ENCODE measurements around the gene TRIP13.

The TRIP13 gene

GRCh38 chr5:964821-965220 lies 72.1 kb downstream of the TRIP13 start:
- CTCF ChIA-PET: no interaction called here
- H3K4me1 ChIP-seq (ENCODE audit: control insufficient read depth, insufficient read depth, low read length): no peaks in the 10 kb centered on the region
- no peak overlapping the region for H3K4me3 ChIP-seq (ENCODE audit: low read depth, low read length)
- POLR2A ChIA-PET: interaction anchor here (0.6 kb wide), 1 partner anchor 350 kb away, joined by 3 read pairs; no protein-coding TSS in a partner anchor
- no peaks in the 10 kb centered on the region for H3K9me3 ChIP-seq (ENCODE audit: control insufficient read depth, insufficient read depth, low read depth, low read length)
- no peak overlapping the region for H3K27ac ChIP-seq (ENCODE audit: extremely low read depth, low read depth, low read length)
- TF ChIP-seq ZFP69B (tag by site-specific recombination; IDR thresholded peaks at IDR 0.05) (no peak), PRDM2 (tag by site-specific recombination; IDR thresholded peaks at IDR 0.05; ENCODE audit: borderline replicate concordance) (no peak), ZNF391 (tag by site-specific recombination; IDR thresholded peaks at IDR 0.05; ENCODE audit: borderline replicate concordance, low read depth) (no peak), SCRT1 (tag by site-specific recombination; IDR thresholded peaks at IDR 0.05; ENCODE audit: borderline replicate concordance) (no peak), ZNF701 (tag by site-specific recombination; IDR thresholded peaks at IDR 0.05) (no peak), GLI4 (tag by site-specific recombination; IDR thresholded peaks at IDR 0.05) (no peak), ZFP3 (tag by site-specific recombination; IDR thresholded peaks at IDR 0.05; ENCODE audit: low read depth) (no peak), ZNF133 (tag by site-specific recombination; IDR thresholded peaks at IDR 0.05) (no peak), MYNN (tag by site-specific recombination; IDR thresholded peaks at IDR 0.05; ENCODE audit: borderline replicate concordance) (no peak), ZBTB17 (tag by site-specific recombination; IDR thresholded peaks at IDR 0.05) (no peak), ZBTB26 (tag by site-specific recombination; optimal IDR thresholded peaks at IDR 0.05) (no peak), ZNF214 (tag by site-specific recombination; IDR thresholded peaks at IDR 0.05; ENCODE audit: borderline replicate concordance) (no peak), ZNF707 (tag by site-specific recombination; IDR thresholded peaks at IDR 0.05) (no peak), ZNF155 (tag by site-specific recombination; IDR thresholded peaks at IDR 0.05) (no peak)
- no peaks in the 10 kb centered on the region for H3K36me3 ChIP-seq (ENCODE audit: control insufficient read depth in 2 of 2, insufficient read depth in 1 of 2, low read length in 2 of 2)

GRCh38 chr5:965604-966344 lies 73.1 kb downstream of the TRIP13 start:
- H3K4me1 ChIP-seq (ENCODE audit: control insufficient read depth, insufficient read depth, low read length): no peaks in the 10 kb centered on the region
- ChIA-PET CTCF (interaction anchor here (1.4 kb wide), 2 partner anchors 45 to 202 kb away, joined by 4 to 5 read pairs; no protein-coding TSS in a partner anchor), POLR2A (interaction anchor here (0.6 kb wide), 1 partner anchor 351 kb away, joined by 3 read pairs; no protein-coding TSS in a partner anchor)

More at GRCh38 chr5:965604-966344, 73.1 kb downstream of the TRIP13 start:
- no peaks in the 10 kb centered on the region for H3K9me3 ChIP-seq (ENCODE audit: control insufficient read depth, insufficient read depth, low read depth, low read length)
- no peaks in the 10 kb centered on the region for H3K36me3 ChIP-seq (ENCODE audit: control insufficient read depth in 2 of 2, insufficient read depth in 1 of 2, low read length in 2 of 2)
- TF ChIP-seq ZNF157 (tag by site-specific recombination; IDR thresholded peaks at IDR 0.05) (peak; percentile 89), RBAK (tag by site-specific recombination; IDR thresholded peaks at IDR 0.05) (no peak), SETDB1 (IDR thresholded peaks at IDR 0.05; ENCODE audit: insufficient read length, low read length) (no peak), ZNF292 (tag by site-specific recombination; IDR thresholded peaks at IDR 0.05; ENCODE audit: borderline replicate concordance, low read depth) (no peak), ZFP3 (tag by site-specific recombination; IDR thresholded peaks at IDR 0.05; ENCODE audit: low read depth) (no peak), ZNF398 (tag by site-specific recombination; IDR thresholded peaks at IDR 0.05) (no peak)
- no peak overlapping the region for H3K4me3 ChIP-seq (ENCODE audit: low read depth, low read length)
- H3K27ac ChIP-seq (ENCODE audit: extremely low read depth, low read depth, low read length): no peak overlapping the region

Data from HEK293 (cell line).